Ishikawa (cell line): ENCODE data around the gene ECE2.

Experiments used
- CEBPB ChIP-seq: IDR thresholded peaks from 2 replicates; pipeline ENCODE4 v1.6.1; 2012
- CREB1 ChIP-seq: IDR thresholded peaks from 2 replicates; pipeline ENCODE4 v1.6.1; 2012; ENCODE audit warnings: low read depth
- EGR1 ChIP-seq: IDR thresholded peaks from 2 replicates; pipeline ENCODE4 v1.6.1; 2012
- EP300 ChIP-seq: IDR thresholded peaks from 2 replicates; pipeline ENCODE4 v1.6.1; 2012; ENCODE audit warnings: borderline replicate concordance
- FOXM1 ChIP-seq: IDR thresholded peaks from 2 replicates; pipeline ENCODE4 v1.6.1; 2012; ENCODE audit warnings: low read depth, borderline replicate concordance
- NFIC ChIP-seq: IDR thresholded peaks from 2 replicates; pipeline ENCODE4 v1.6.1; 2012
- RAD21 ChIP-seq: IDR thresholded peaks from 2 replicates; pipeline ENCODE4 v1.6.1; 2012; ENCODE audit warnings: low read depth
- TAF1 ChIP-seq: IDR thresholded peaks from 2 replicates; pipeline ENCODE4 v1.6.1; 2012; ENCODE audit warnings: low read depth, mild to moderate bottlenecking
- TCF12 ChIP-seq: IDR thresholded peaks from 2 replicates; pipeline ENCODE4 v1.6.1; 2012; ENCODE audit warnings: low read depth
- TEAD4 ChIP-seq: IDR thresholded peaks from 2 replicates; pipeline ENCODE4 v1.6.1; 2012
- YY1 ChIP-seq: IDR thresholded peaks from 2 replicates; pipeline ENCODE4 v1.6.1; 2012; ENCODE audit warnings: low read depth
- ZBTB7A ChIP-seq: IDR thresholded peaks from 2 replicates; pipeline ENCODE4 v1.6.1; 2012; ENCODE audit warnings: low read depth
- TF ChIP-seq, protein P1 (sequence below): IDR thresholded peaks from 2 replicates; pipeline ENCODE4 v1.6.1; 2012; ENCODE audit warnings: low read depth, mild to moderate bottlenecking
- TF ChIP-seq, protein P2 (sequence below): IDR thresholded peaks from 2 replicates; pipeline ENCODE4 v1.6.1; 2012
- TF ChIP-seq, protein P3 (sequence below): IDR thresholded peaks from 2 replicates; pipeline ENCODE4 v1.6.1; 2012

The ECE2 gene

DNA sequence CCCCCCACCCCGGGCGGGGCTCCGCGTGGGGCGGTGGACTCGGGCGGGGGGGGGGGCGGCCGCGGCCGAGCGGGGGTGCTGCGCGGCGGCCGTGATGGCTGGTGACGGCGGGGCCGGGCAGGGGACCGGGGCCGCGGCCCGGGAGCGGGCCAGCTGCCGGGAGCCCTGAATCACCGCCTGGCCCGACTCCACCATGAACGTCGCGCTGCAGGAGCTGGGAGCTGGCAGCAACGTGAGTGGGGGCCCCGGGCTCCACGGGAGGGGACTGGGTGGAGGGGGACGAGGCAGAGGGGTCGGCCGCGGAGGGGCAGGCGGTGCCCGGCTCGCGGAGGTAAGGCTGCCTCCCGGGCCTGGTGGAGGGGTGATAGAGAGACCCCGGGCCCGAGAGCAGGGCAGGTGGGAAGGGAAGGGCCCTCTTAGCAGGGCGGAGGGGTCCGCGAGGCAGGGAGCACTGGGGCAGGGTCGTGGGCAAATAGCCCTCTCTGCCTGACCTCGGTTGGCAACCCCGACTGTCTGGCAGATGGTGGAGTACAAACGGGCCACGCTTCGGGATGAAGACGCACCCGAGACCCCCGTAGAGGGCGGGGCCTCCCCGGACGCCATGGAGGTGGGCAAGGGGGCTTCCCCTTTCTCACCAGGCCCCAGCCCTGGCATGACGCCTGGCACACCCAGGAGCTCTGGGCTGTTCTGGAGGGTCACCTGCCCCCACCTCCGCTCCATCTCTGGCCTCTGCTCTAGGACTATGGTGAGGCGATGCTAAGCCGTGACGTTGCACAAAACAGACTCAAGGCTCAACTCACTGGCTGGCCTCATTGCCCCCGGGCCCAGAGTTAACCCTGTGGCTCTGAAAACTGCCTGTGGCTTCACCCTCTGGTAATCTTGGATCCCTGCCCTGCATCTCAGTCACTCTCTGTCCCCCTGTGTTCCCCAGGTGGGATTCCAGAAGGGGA lies at the start of gene ECE2:
Gene ECE2, plus strand, starts transcription at position 62 of the 950 bp plus-strand sequence. Its CDS starts 132 bp downstream, at position 194.
- TF ChIP-seq TCF12 (no peak), CEBPB (no peak), TEAD4 (no peak)

DNA sequence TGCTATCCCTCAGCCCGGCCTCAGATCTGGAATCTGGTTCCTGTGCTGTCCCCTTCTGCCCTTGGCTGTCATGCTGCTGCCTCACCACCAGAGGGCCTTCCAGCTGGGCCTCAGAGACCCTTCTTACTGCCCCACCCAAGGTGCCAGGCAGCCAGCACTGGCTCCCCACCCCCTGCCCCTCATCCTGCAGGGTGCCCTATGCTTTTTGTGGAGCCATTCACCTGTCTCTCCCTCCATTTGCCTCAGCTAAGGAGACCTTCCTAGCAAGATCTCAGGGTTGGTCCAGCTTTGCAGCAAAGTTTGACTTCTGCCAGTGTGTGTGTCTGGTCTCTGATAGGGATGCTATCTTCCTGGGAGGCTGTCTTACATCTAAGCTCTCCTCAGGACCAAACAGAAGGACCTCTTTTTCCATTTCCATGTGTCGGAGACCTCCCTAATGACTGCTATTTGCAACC lies 48.3 kb upstream of the ECE2 start:
- TF ChIP-seq, protein P1, sequence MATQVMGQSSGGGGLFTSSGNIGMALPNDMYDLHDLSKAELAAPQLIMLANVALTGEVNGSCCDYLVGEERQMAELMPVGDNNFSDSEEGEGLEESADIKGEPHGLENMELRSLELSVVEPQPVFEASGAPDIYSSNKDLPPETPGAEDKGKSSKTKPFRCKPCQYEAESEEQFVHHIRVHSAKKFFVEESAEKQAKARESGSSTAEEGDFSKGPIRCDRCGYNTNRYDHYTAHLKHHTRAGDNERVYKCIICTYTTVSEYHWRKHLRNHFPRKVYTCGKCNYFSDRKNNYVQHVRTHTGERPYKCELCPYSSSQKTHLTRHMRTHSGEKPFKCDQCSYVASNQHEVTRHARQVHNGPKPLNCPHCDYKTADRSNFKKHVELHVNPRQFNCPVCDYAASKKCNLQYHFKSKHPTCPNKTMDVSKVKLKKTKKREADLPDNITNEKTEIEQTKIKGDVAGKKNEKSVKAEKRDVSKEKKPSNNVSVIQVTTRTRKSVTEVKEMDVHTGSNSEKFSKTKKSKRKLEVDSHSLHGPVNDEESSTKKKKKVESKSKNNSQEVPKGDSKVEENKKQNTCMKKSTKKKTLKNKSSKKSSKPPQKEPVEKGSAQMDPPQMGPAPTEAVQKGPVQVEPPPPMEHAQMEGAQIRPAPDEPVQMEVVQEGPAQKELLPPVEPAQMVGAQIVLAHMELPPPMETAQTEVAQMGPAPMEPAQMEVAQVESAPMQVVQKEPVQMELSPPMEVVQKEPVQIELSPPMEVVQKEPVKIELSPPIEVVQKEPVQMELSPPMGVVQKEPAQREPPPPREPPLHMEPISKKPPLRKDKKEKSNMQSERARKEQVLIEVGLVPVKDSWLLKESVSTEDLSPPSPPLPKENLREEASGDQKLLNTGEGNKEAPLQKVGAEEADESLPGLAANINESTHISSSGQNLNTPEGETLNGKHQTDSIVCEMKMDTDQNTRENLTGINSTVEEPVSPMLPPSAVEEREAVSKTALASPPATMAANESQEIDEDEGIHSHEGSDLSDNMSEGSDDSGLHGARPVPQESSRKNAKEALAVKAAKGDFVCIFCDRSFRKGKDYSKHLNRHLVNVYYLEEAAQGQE = no peak
- no peak for TF ChIP-seq EGR1
- TF ChIP-seq, protein P2, sequence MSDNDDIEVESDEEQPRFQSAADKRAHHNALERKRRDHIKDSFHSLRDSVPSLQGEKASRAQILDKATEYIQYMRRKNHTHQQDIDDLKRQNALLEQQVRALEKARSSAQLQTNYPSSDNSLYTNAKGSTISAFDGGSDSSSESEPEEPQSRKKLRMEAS = no peak
- TF ChIP-seq TCF12 = no peak
- TF ChIP-seq FOXM1 = no peak
- peak; percentile 75 for TF ChIP-seq RAD21
- no peak for TF ChIP-seq NFIC
- TF ChIP-seq, protein P3, sequence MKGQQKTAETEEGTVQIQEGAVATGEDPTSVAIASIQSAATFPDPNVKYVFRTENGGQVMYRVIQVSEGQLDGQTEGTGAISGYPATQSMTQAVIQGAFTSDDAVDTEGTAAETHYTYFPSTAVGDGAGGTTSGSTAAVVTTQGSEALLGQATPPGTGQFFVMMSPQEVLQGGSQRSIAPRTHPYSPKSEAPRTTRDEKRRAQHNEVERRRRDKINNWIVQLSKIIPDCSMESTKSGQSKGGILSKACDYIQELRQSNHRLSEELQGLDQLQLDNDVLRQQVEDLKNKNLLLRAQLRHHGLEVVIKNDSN = no peak
- TF ChIP-seq TEAD4 = no peak
- no peak for TF ChIP-seq TAF1
- TF ChIP-seq ZBTB7A = peak; percentile 88; the same call in 1 of the 2 replicates
- TF ChIP-seq CREB1 = no peak
- TF ChIP-seq CEBPB = no peak
- TF ChIP-seq EP300 = no peak

DNA sequence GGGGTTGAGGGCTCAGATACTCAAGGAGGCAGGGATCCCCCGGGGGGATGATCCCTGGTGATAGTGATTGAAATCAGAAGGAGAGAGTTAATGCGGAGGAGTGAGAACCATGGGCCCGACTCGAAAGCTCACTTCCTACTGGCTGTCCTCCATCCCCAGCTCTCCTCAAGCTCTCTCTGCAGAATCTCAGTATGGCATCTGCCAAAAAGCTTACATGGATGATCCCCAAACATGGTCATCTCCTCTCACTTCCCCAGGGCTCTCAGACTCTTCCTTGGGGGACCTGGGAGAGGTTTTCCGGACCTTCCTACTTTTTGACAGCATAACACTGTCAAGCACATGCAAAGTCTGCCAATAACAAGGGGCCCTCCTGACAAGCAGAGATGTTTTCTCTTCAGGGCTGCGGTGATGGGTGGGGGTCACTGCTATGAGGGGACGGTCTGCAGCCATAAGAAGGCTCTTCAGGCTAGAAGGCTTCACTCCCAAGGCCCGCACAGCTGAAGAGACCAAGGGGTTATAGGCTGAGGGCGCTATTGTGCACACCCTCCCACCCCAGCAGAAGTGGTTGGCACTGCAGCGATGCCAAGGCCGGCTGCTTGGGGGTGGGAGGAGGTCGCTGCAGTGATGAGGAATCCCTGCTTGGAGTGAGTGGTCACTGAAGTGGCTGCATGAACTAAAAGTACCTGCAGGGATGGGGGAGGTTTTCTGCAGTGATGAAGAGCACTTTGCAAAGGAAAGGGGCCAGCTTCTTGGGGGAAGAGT lies 47.3 kb upstream of the ECE2 start:
- TF ChIP-seq EP300 = no peak

DNA sequence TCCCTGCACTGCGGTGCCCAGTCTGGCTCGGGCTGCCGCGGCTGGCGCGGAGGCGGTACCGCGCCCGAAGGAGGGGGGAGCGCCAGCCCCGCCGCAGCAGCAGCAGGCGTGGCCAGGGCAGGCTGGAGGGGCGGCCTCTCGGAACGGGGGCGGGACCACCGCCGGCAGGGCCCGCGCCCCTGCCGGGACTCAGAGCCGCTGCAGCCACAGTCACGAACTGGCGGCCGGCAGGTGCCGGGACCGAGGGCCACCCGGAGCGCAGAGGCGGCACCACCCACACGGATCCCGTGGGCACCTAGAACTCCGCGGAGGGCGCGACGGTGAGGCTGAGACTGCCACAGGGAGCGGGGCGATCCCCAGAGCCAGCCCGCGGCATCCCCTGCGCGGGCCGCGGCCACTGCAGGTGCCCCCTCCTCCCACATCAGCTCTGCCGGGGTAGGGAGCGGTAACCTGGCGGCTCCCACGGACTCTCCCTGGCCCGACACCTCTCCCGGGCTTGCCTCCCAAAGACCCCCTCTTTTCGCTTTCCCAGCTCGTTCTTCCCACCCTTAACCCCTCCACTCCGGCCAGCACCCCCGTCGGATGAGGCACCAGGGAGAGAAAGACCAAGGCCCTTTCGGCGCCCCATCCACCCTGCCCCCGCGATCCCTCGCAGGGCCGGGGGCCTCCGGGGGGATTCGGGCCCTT lies 46.3 kb upstream of the ECE2 start, which contains the start of gene VWA5B2:
Gene VWA5B2, plus strand, starts transcription at position 192 of the 687 bp plus-strand sequence. CDS start 944 bp downstream, outside the sequence.
- TF ChIP-seq, protein P3 = no peak
- TF ChIP-seq TEAD4 = peak; percentile 10; the same call in 1 of the 2 replicates
- peak; percentile 73 for TF ChIP-seq TAF1
- TF ChIP-seq EGR1 = peak; percentile 50
- TF ChIP-seq, protein P1 = no peak
- TF ChIP-seq, protein P2 = peak; percentile 42
- TF ChIP-seq EP300 = no peak
- peak; percentile 79; the same call in 1 of the 2 replicates for TF ChIP-seq ZBTB7A
- no peak for TF ChIP-seq RAD21
- no peak for TF ChIP-seq TCF12

DNA sequence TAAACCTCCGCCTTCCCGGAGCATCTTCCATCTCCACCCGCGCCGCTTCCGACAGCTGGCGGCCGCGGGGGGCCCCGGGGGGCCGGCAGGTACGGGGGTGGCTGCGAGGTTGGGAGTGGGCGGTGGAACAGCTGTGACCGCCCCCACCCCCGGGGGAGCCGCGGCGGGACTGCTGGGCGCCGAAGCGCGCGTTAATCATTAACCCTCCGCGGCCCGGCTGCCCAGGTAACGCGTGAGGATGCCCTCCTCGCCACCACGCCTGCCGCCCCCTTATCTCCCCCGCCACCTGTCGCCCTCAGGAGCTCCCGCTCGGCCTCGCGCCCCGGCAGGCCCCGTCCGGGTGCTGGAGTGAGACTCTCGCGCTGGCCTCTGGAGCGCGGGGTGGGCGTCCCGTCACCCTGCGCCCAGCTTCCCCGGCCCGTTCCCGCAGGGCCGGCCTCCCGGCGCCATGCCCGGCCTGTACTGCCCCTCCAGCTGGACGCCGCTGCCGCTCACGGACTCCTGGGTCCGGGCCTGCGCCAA lies 45.7 kb upstream of the ECE2 start:
- TF ChIP-seq CEBPB (no peak), EP300 (no peak), TEAD4 (no peak), NFIC (no peak), CREB1 (no peak), YY1 (0 out of 2 replicates have a peak, but pooled peaks have one; percentile 39), TCF12 (no peak), EGR1 (peak; percentile 73), ZBTB7A (no peak; the same call in 1 of the 2 replicates), TAF1 (no peak), RAD21 (no peak), FOXM1 (no peak)
- TF ChIP-seq, protein P1 = no peak
- TF ChIP-seq, protein P2 = peak; percentile 7; the same call in 1 of the 2 replicates
- TF ChIP-seq, protein P3 = no peak
